Activated CD4-positive, alpha-beta memory T cell treated with anti-CD3 and anti-CD28 coated beads for 36 hours (primary cell): Measurements from ENCODE around the gene C12orf54. TPM values are rescaled to one million over a fixed set of nuclear protein-coding genes. Genes with fewer than 3 reads are reported as not detected.
"Not testable (repeated sequence)": the region's sequence is repeated elsewhere in the genome, so short reads cannot be mapped to it uniquely, and the experiment has no call there.

Experiments used
- CTCF ChIA-PET: fragments of 350-600 bp; sonication (Branson Sonifier 250); formaldehyde crosslinking; loops from one replicate; lab custom pipeline; 2021; ENCODE audit warnings: antibody characterized with exemption, inconsistent platforms; lab: Charles Lee
- POLR2A ChIA-PET: fragments of 350-600 bp; sonication (Branson Sonifier 250); formaldehyde crosslinking; loops from one replicate; lab custom pipeline; 2021; ENCODE audit warnings: antibody characterized with exemption; lab: Charles Lee
- DNase-seq: peaks from one replicate; pipeline ENCODE4 v3.0.0-alpha.2; 2020
- H3K27ac Mint-ChIP-seq: one replicate; pipeline ENCODE4 v1.8.0; 2021; ENCODE audit warnings: mixed read lengths
- H3K27me3 Mint-ChIP-seq: one replicate; pipeline ENCODE4 v1.8.0; 2021; ENCODE audit warnings: mixed read lengths
- H3K36me3 Mint-ChIP-seq: one replicate; pipeline ENCODE4 v1.8.0; 2021; ENCODE audit warnings: mixed read lengths
- H3K4me1 Mint-ChIP-seq: one replicate; pipeline ENCODE4 v1.8.0; 2021; ENCODE audit warnings: low read depth, mixed read lengths
- H3K4me3 Mint-ChIP-seq: one replicate; pipeline ENCODE4 v1.8.0; 2021; ENCODE audit warnings: mild to moderate bottlenecking, mixed read lengths
- H3K9me3 Mint-ChIP-seq: one replicate; pipeline ENCODE4 v1.8.0; 2021; ENCODE audit warnings: mixed read lengths
- intact Hi-C: fragments of 100-400 bp; cut with micrococcal nuclease; formaldehyde crosslinking; loops from one replicate; pipeline ENCODE4 v1.15.1; 2023
- total RNA-seq, 2 experiments: library from RNA; stranded (reverse); gene quantifications; one replicate each; pipeline ENCODE4 v1.2.3, GENCODE V29; 2021

Gene C12orf54
- total RNA-seq = not detected

GRCh38 chr12:48482198-48482597, at the start of gene C12orf54:
Gene C12orf54, plus strand, starts transcription at chr12:48482498. Its CDS starts 799 bp downstream, at chr12:48483297.
- Mint-ChIP-seq H3K27me3 (peaks cover 12% of the 10 kb centered on the region), H3K36me3 (no peaks in the 10 kb centered on the region), H3K4me1 (no peaks in the 10 kb centered on the region), H3K27ac (no peak within 1 kb of the TSS), H3K9me3 (peaks cover 3% of the 10 kb centered on the region), H3K4me3 (no peak within 1 kb of the TSS)
- intact Hi-C loops = no loop called here
- DNase-seq = no peak
- ChIA-PET POLR2A (no interaction called here), CTCF (no interaction called here)

DNA sequence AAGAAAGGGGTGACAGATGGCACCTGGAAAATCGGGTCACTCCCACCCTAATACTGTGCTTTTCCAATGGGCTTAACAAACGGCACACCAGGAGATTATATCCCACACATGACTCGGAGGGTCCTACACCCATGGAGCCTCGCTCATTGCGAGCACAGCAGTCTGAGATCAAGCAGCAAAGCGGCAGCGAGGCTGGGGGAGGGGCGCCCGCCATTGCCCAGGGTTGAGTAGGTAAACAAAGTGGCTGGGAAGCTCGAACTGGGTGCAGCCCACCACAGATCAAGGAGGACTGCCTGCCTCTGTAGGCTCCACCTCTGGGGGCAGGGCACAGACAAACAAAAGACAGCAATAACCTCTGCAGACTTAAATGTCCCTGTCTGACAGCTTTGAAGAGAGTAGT, 48.3 kb upstream of the C12orf54 start:
- intact Hi-C loops, H3K9me3 Mint-ChIP-seq, H3K4me1 Mint-ChIP-seq, POLR2A ChIA-PET, H3K4me3 Mint-ChIP-seq, H3K36me3 Mint-ChIP-seq, CTCF ChIA-PET, H3K27ac Mint-ChIP-seq, DNase-seq: not testable (repeated sequence)
- H3K27me3 Mint-ChIP-seq = peaks cover 14% of the 10 kb centered on the region

- ChIA-PET CTCF (no interaction called here), POLR2A (no interaction called here)
- Mint-ChIP-seq H3K4me1 (peaks cover 6% of the 10 kb centered on the region), H3K4me3 (no peak overlapping the region), H3K27ac (no peak overlapping the region), H3K27me3 (no peaks in the 10 kb centered on the region), H3K9me3 (no peaks in the 10 kb centered on the region), H3K36me3 (no peaks in the 10 kb centered on the region)
- no peak for DNase-seq
- intact Hi-C loops = no loop called here
Observed at GRCh38 chr12:48441069-48441468, 41.2 kb upstream of the C12orf54 start.

GRCh38 chr12:48442179-48442847, 40.0 kb upstream of the C12orf54 start:
- Mint-ChIP-seq H3K27ac (no peak overlapping the region), H3K4me3 (no peak overlapping the region), H3K27me3 (no peaks in the 10 kb centered on the region), H3K36me3 (no peaks in the 10 kb centered on the region), H3K4me1 (peaks cover 8% of the 10 kb centered on the region), H3K9me3 (no peaks in the 10 kb centered on the region)
- no peak for DNase-seq
- ChIA-PET POLR2A (no interaction called here), CTCF (no interaction called here)
- intact Hi-C loops = no loop called here

GRCh38 chr12:48445538-48445937, 36.8 kb upstream of the C12orf54 start:
- Mint-ChIP-seq H3K27me3 (no peaks in the 10 kb centered on the region), H3K9me3 (peaks cover 8% of the 10 kb centered on the region), H3K4me1 (peaks cover 8% of the 10 kb centered on the region), H3K4me3 (no peak overlapping the region), H3K36me3 (peaks cover 7% of the 10 kb centered on the region), H3K27ac (no peak overlapping the region)
- ChIA-PET POLR2A (no interaction called here), CTCF (interaction anchor here (1.6 kb wide), 1 partner anchor 10 kb away, joined by 4 read pairs; no protein-coding TSS in a partner anchor)
- intact Hi-C loops = no loop called here
- DNase-seq = no peak

GRCh38 chr12:48446161-48446776, 36.0 kb upstream of the C12orf54 start:
- no peak overlapping the region for H3K27ac Mint-ChIP-seq
- peaks cover 7% of the 10 kb centered on the region for H3K36me3 Mint-ChIP-seq
- peaks cover 8% of the 10 kb centered on the region for H3K4me1 Mint-ChIP-seq
- ChIA-PET CTCF (interaction anchor here (0.9 to 1.6 kb wide), 2 partner anchors 10 to 97 kb away, joined by 3 to 4 read pairs; no protein-coding TSS in a partner anchor), POLR2A (no interaction called here)
- DNase-seq = no peak
- peaks cover 8% of the 10 kb centered on the region for H3K9me3 Mint-ChIP-seq
- H3K27me3 Mint-ChIP-seq = no peaks in the 10 kb centered on the region
- intact Hi-C loops = no loop called here
- H3K4me3 Mint-ChIP-seq = no peak overlapping the region

DNA sequence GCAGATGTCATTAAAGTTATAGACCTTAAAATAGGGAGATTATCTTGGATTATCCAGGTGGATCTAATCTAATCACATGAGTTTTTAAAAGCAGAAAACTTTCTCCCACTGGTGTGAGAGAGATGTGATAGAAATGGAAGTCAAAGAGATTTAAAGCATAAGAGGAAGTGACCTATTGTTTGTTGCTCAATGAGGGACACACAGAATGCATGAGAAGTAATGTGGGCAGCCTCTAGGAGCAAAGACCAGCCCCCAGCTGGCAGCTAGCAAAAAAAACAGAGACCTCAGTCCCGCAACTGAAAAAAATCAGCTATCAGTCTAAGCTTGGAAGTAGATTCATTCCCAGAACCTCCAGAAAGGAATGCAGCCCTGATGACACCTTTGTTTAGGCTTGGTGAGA, 34.5 kb upstream of the C12orf54 start:
- POLR2A ChIA-PET = no interaction called here

DNA sequence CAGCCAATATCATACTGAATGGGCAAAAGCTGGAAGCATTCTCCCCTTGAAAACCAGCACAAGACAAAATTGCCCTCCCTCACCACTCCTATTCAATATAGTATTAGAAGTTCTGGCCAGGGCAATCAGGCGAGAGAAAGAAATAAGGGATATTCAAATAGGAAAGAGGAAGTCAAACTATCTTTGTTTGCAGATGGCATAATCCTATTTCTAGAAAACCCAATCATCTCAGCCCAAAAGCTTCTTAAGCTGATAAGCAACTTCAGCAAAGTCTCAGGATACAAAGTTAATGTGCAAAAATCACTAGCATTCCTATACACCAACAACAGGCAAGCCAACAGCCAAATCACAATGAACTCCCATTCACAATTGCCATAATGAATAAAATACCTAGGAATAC, 30.9 kb upstream of the C12orf54 start:
- Mint-ChIP-seq H3K27me3 (no peaks in the 10 kb centered on the region), H3K4me3 (no peak overlapping the region), H3K4me1 (no peaks in the 10 kb centered on the region), H3K9me3 (peaks cover 8% of the 10 kb centered on the region), H3K27ac (no peak overlapping the region), H3K36me3 (peaks cover 7% of the 10 kb centered on the region)
- ChIA-PET CTCF (no interaction called here), POLR2A (no interaction called here)
- no peak for DNase-seq
- intact Hi-C loops = no loop called here

More for the DNA sequence above, 34.5 kb upstream of the C12orf54 start:
- CTCF ChIA-PET = no interaction called here
- DNase-seq = no peak
- Mint-ChIP-seq H3K27me3 (no peaks in the 10 kb centered on the region), H3K36me3 (peaks cover 7% of the 10 kb centered on the region), H3K4me1 (peaks cover 8% of the 10 kb centered on the region), H3K4me3 (no peak overlapping the region), H3K27ac (no peak overlapping the region), H3K9me3 (peaks cover 8% of the 10 kb centered on the region)
- intact Hi-C loops = no loop called here

DNA sequence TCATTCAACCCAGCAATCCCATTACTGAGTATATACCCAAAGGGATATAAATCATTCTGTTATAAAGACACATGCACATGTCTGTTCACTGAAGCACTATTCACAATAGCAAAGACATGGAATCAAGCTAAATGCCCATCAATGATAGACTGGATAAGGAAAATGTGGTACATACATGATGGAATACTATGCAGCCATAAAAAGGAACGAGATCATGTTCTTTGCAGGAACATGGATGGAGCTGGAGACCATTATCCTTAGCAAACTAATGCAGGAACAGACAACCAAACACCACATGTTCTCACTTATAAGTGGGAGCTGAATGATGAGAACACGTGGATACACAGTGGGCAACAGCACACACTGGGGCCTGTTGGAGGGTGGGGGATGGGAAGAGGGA, 29.3 kb upstream of the C12orf54 start:
- H3K9me3 Mint-ChIP-seq, H3K36me3 Mint-ChIP-seq, POLR2A ChIA-PET, H3K27ac Mint-ChIP-seq, H3K4me3 Mint-ChIP-seq, H3K27me3 Mint-ChIP-seq, DNase-seq, H3K4me1 Mint-ChIP-seq, intact Hi-C loops: not testable (repeated sequence)
- CTCF ChIA-PET = interaction anchor here (0.6 to 1.4 kb wide), 2 partner anchors 165 to 263 kb away, joined by 3 to 7 read pairs; no protein-coding TSS in a partner anchor

DNA sequence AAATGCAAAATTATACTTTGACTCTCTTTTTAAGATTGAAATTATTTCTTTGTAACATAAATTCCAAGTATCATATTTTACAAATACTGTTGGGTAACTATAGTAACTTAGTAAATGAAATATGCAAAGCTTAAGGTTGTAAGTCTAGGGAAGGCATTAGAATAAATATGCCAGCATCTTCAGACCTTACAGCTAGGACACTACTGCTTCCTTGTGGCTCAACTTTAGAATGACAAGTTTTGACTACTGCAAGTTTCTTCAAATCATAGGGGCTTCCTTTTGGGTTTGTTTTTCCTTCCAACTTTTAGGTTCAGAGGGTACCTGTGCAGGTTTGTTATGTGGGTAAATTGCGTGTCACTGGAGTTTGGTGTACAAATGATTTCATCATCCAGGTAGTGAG, 27.6 kb upstream of the C12orf54 start:
- DNase-seq = no peak
- CTCF ChIA-PET = interaction anchor here (0.6 to 1.3 kb wide), 4 partner anchors 106 to 257 kb away, joined by 3 to 4 read pairs (median 3); no protein-coding TSS in a partner anchor
- Mint-ChIP-seq H3K27me3 (no peaks in the 10 kb centered on the region), H3K27ac (no peak overlapping the region), H3K36me3 (peaks cover 3% of the 10 kb centered on the region), H3K4me3 (no peak overlapping the region), H3K4me1 (no peaks in the 10 kb centered on the region), H3K9me3 (peaks cover 5% of the 10 kb centered on the region)
- POLR2A ChIA-PET = no interaction called here
- intact Hi-C loops = no loop called here

- H3K27me3 Mint-ChIP-seq = no peaks in the 10 kb centered on the region
- POLR2A ChIA-PET = no interaction called here
- H3K27ac Mint-ChIP-seq = no peak overlapping the region
- intact Hi-C loops = no loop called here
- DNase-seq = no peak
- CTCF ChIA-PET = interaction anchor here (0.8 to 1.7 kb wide), 3 partner anchors 9 to 265 kb away, joined by 3 to 4 read pairs (median 3); no protein-coding TSS in a partner anchor
- H3K36me3 Mint-ChIP-seq = peaks cover under 1% of the 10 kb centered on the region
- H3K4me3 Mint-ChIP-seq = no peak overlapping the region
- H3K4me1 Mint-ChIP-seq = no peaks in the 10 kb centered on the region
- H3K9me3 Mint-ChIP-seq = peaks cover 2% of the 10 kb centered on the region
Observed at GRCh38 chr12:48455116-48455515, 27.2 kb upstream of the C12orf54 start.

DNA sequence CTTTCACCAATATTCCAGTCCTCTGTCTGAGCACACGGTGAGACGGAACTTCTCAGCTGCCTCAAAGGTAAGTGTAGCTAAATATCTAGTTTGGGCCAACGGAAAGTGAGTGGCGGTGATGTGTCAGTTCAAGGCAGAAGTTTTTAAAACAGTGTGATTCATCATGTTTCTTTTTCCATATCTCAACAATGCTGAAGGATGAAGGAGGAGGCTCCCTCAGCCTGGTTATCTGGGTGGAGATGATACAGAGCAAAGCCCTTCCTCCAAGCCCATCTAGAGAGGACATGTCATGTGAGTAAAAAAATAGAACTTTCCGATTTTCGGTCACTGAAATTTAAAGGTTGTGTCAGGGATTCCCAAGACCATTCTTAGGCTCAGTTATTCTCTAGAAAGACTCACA, 23.0 kb upstream of the C12orf54 start:
- H3K27ac Mint-ChIP-seq = no peak overlapping the region
- H3K4me3 Mint-ChIP-seq = no peak overlapping the region
- CTCF ChIA-PET = no interaction called here
- H3K36me3 Mint-ChIP-seq = no peaks in the 10 kb centered on the region
- no peaks in the 10 kb centered on the region for H3K4me1 Mint-ChIP-seq
- no peaks in the 10 kb centered on the region for H3K9me3 Mint-ChIP-seq
- intact Hi-C loops = no loop called here
- POLR2A ChIA-PET = no interaction called here
- DNase-seq = no peak
- H3K27me3 Mint-ChIP-seq = peaks cover 9% of the 10 kb centered on the region
